K562 (cell line): ENCODE data around the gene PSMA7. TPM values are rescaled to one million over a fixed set of nuclear protein-coding genes. Genes with fewer than 3 reads are reported as not detected.

Experiments used
- CHD4 ChIP-seq: fragments of 200-600 bp; sonication (generic); IDR thresholded peaks from 3 replicates; pipeline ENCODE4 v1.6.1; 2012; ENCODE audit warnings: low read depth, mild to moderate bottlenecking, mixed read lengths, low read length, inconsistent platforms; ENCODE audit not compliant: insufficient read depth, insufficient replicate concordance, poor library complexity, severe bottlenecking
- MCM5 ChIP-seq: fragments of 450-650 bp; IDR thresholded peaks from 2 replicates; pipeline ENCODE4 v1.6.1; 2016; ENCODE audit warnings: low read depth
- MECOM ChIP-seq: fragments of 250-450 bp; sonication (Bioruptor Pico); IDR thresholded peaks from 2 replicates; pipeline ENCODE4 v1.8.0; 2022; ENCODE audit warnings: inconsistent platforms
- MEIS2 ChIP-seq: fragments of 450-650 bp; IDR thresholded peaks from 2 replicates; pipeline ENCODE4 v1.6.1; 2014; ENCODE audit warnings: mild to moderate bottlenecking; ENCODE audit not compliant: partially characterized antibody
- ZBTB49 ChIP-seq: sonication (generic); formaldehyde crosslinking; IDR thresholded peaks from 2 replicates; pipeline ENCODE4 v1.8.0; 2022; ENCODE audit warnings: missing genetic modification reagents, mild to moderate bottlenecking, borderline replicate concordance
- polyA plus RNA-seq, 8 experiments: library from polyadenylated mRNA; depleted of rRNA in 4 of 8; stranded (reverse) in 5 of 8; unstranded in 3 of 8; fragments of >200 nt; fragmentation: Nextera tagmentation in 2 of 8; fragmentation: Illumina TruSeq in 1 of 8; extraction: Ambion mirVana in 2 of 8; extraction: Trizol in 1 of 8; gene quantifications; 2 replicates each; pipeline versions ENCODE4 v1.2.1 to v1.2.3, GENCODE V29; 2011 to 2014; ENCODE audit warnings: inconsistent platforms in 1 of 8, missing spikeins in 1 of 8
- total RNA-seq, 7 experiments: library from RNA; depleted of rRNA in 6 of 7; stranded (reverse); fragments of >200 nt in 6 of 7; fragmentation: Illumina TruSeq in 2 of 7; extraction: Trizol in 2 of 7; gene quantifications; 2 replicates each; pipeline versions ENCODE4 v1.2.1 to v1.2.3, GENCODE V29; 2011 to 2021; ENCODE audit warnings: low replicate concordance in 1 of 7
- TF ChIP-seq, protein P1 (sequence below), 3 experiments: fragments of 200-800 bp in 1 of 3; fragments of 250-450 bp in 1 of 3; fragments of 450-650 bp in 1 of 3; sonication (Bioruptor Pico) in 1 of 3; sonication (Bioruptor generic) in 1 of 3; formaldehyde crosslinking in 1 of 3; IDR thresholded peaks; 2 replicates each; pipeline versions ENCODE4 v1.6.1 to v1.8.0; 2016 to 2022; ENCODE audit warnings: mild to moderate bottlenecking in 2 of 3, missing genetic modification characterization in 2 of 3, missing compliant biosample characterization in 1 of 3, moderate library complexity in 1 of 3

PSMA7 gene
- total and polyA plus RNA-seq, 9 of the 15 experiments (the other 6 are each of a cell fraction or from before 2014, with no cell fraction given), result 257 to 510 (median 393) TPM

DNA sequence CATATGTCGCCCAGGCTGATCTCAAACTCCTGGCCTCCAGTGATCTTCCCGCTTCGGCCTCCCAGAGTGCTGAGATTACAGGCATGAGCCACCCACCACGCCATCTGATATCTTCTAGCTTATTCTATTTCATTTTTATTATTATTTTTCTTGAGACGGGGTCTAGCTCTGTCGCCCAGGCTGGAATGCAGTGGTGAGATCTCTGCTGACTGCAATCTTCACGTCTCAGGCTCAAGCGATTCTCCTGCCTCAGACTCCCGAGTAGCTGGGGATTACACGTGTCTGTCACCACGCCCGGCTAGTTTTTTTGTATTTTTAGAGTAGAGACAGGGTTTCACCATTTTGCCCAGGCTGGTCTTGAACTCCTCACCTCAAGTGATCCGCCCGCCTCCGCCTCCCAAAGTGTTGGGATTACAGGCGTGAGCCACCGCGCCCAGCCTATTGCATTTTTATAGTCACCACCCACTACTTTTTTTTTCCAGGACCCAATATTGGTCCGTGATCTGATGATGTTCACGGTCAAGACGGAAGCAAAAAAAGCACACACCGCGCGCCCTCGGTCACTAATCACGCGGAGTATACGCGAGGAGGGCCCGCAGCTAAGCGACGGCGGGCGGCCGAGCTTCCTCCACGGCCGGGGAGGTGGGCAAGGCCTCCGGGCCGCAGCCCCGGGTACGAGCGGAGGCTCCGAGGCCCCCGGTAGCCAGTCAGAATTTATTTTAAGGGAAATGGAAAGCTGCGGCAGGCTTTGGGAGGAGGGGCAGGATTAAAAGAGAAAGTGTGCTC is 22.0 kb downstream of the PSMA7 start (continued):
- TF ChIP-seq, protein P1, sequence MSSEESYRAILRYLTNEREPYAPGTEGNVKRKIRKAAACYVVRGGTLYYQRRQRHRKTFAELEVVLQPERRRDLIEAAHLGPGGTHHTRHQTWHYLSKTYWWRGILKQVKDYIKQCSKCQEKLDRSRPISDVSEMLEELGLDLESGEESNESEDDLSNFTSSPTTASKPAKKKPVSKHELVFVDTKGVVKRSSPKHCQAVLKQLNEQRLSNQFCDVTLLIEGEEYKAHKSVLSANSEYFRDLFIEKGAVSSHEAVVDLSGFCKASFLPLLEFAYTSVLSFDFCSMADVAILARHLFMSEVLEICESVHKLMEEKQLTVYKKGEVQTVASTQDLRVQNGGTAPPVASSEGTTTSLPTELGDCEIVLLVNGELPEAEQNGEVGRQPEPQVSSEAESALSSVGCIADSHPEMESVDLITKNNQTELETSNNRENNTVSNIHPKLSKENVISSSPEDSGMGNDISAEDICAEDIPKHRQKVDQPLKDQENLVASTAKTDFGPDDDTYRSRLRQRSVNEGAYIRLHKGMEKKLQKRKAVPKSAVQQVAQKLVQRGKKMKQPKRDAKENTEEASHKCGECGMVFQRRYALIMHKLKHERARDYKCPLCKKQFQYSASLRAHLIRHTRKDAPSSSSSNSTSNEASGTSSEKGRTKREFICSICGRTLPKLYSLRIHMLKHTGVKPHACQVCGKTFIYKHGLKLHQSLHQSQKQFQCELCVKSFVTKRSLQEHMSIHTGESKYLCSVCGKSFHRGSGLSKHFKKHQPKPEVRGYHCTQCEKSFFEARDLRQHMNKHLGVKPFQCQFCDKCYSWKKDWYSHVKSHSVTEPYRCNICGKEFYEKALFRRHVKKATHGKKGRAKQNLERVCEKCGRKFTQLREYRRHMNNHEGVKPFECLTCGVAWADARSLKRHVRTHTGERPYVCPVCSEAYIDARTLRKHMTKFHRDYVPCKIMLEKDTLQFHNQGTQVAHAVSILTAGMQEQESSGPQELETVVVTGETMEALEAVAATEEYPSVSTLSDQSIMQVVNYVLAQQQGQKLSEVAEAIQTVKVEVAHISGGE (CRISPR knock-in tag; IDR thresholded peaks at IDR 0.05), result peak in 1 of 3 experiments; percentile 88; a peak in 2 of 6 replicates
- TF ChIP-seq MECOM (CRISPR knock-in tag) (no peak), ZBTB49 (no peak), MCM5 (no peak), MEIS2 (no peak), CHD4 (no peak)
